ENCODE data around the gene EGFL7.

Gene EGFL7

DNA sequence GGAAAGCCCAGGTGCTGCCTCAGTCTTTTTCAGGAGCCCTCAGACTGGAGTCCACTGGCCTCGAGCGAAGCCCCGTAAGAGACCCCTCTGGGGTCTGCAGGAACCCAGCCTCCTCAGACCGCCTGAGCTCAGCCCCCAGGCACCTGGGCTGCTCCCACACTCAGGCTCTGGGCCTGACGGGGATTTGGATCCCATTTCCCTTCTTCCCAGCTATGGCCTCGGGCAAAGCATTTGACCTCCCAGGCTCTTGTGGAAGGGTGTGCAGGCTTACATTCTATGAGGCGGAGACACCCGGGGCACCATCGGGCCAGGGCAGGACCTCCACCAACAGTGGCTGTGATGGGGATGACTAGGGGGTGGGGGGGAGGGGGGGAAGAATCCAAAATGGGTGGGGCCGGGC, 20.0 kb downstream of the EGFL7 start:
- TF ChIP-seq ZFX (IDR thresholded peaks at IDR 0.05) (no peak), CTCF (conservative IDR thresholded peaks at IDR 0.05) (no peak)
- H3K27ac ChIP-seq: no peak overlapping the region

GRCh38 chr9:136683173-136683745, 20.5 kb downstream of the EGFL7 start:
- no peak overlapping the region for H3K27ac ChIP-seq
- TF ChIP-seq CTCF (conservative IDR thresholded peaks at IDR 0.05): no peak
- no peak for TF ChIP-seq ZFX (IDR thresholded peaks at IDR 0.05)

GRCh38 chr9:136683755-136684154, 21.0 kb downstream of the EGFL7 start:
- H3K27ac ChIP-seq: no peak overlapping the region
- no peak for TF ChIP-seq CTCF (conservative IDR thresholded peaks at IDR 0.05)
- TF ChIP-seq ZFX (IDR thresholded peaks at IDR 0.05): no peak

DNA sequence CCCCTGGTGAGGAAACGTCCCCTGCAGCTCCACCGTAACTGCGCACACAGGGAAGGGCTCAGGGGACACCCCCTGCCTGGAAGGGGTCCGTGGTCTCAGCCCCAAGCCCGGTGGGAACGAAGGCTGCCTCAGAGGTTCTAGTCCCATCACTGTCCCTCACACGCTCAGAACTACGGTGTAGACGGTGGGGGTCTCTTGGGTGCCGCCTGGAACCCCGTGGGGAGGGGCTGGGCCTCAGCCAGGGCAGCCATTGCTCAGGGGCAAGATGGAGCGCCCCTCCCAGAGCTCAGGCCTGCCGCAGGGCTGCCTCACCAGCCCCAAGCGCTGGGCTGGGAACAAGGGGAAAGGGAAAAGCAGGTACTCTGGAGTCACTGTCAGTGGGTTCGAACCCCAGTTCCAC, 21.6 kb downstream of the EGFL7 start:
- no peak overlapping the region for H3K27ac ChIP-seq
- TF ChIP-seq CTCF (conservative IDR thresholded peaks at IDR 0.05) (no peak), ZFX (IDR thresholded peaks at IDR 0.05) (no peak)

- TF ChIP-seq CTCF (conservative IDR thresholded peaks at IDR 0.05) (no peak), ZFX (IDR thresholded peaks at IDR 0.05) (no peak)
- H3K27ac ChIP-seq: no peak overlapping the region
Observed at GRCh38 chr9:136684799-136685198, 22.1 kb downstream of the EGFL7 start.

DNA sequence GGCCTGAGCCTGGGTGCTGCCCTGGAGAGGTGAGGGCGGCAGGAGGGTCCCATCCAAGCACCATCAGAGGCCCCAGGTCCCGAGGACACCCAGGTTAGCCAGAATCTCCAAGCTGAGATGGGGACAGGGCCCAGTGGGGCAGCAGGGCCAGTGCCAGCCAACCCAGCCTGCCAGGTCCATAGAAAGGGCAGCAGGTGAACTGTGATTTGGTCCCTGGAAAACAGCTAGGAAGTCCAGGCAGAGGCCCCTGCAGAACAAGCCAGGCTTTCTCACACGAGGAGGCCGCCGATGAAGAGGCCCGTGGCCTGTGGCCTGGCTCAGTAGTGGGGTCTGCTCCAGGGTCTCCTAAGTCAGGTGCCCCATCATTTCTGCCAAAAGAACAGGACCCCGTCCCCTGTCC, 22.5 kb downstream of the EGFL7 start:
- no peak overlapping the region for H3K27ac ChIP-seq

More for the DNA sequence above, 22.5 kb downstream of the EGFL7 start:
- TF ChIP-seq CTCF (conservative IDR thresholded peaks at IDR 0.05): no peak
- TF ChIP-seq ZFX (IDR thresholded peaks at IDR 0.05): no peak
